PFSK-1 (cell line): ENCODE data around the gene HSD17B4.

Experiments used
- FOXP2 ChIP-seq: optimal IDR thresholded peaks from 2 replicates; pipeline ENCODE3; 2011; ENCODE audit warnings: borderline replicate concordance, control low read depth, inconsistent platforms; ENCODE audit not compliant: insufficient read depth; ENCODE audit errors: extremely low read length, extremely low read depth
- POLR2AphosphoS5 ChIP-seq: IDR thresholded peaks from 2 replicates; pipeline ENCODE4 v1.6.1; 2012; ENCODE audit warnings: low read depth, mild to moderate bottlenecking, control low read depth, low read length, moderate library complexity
- REST ChIP-seq, 2 experiments: IDR thresholded peaks; 2 replicates each; pipeline versions ENCODE4 v1.6.1 to v1.8.0; 2011 to 2012; ENCODE audit warnings: low read depth in 2 of 2, low read length in 2 of 2, control low read depth in 1 of 2, inconsistent platforms in 1 of 2, mild to moderate bottlenecking in 1 of 2, moderate library complexity in 1 of 2; ENCODE audit not compliant: insufficient read depth in 1 of 2
- SIN3A ChIP-seq: IDR thresholded peaks from 2 replicates; pipeline ENCODE4 v1.6.1; 2012; ENCODE audit warnings: mild to moderate bottlenecking, low read length, moderate library complexity, borderline replicate concordance; ENCODE audit not compliant: insufficient read depth
- TAF1 ChIP-seq: IDR thresholded peaks from 2 replicates; pipeline ENCODE4 v1.6.1; 2012; ENCODE audit warnings: low read length, control low read depth, borderline replicate concordance; ENCODE audit not compliant: insufficient read depth

DNA sequence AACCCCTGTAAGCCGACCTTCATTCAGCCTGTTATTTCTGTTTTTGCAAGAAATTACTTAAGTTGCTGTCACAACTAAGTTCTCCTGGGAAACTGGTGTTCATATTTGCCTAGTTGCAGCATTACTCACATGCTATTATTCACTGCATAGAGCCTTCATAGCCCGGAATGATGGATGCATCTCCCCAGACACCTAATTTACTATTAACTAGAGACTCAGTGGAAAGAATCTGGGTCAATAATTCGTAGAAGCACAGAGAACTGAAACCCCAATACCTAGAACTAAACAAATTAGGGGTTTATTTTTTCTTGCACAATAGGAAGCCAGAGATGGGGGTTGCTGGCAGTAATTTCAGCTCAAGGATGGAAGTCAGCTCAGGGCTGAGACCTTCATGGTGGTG, 131.4 kb downstream of the HSD17B4 start:
- TF ChIP-seq POLR2AphosphoS5: no peak
- no peak for TF ChIP-seq SIN3A
- no peak for TF ChIP-seq REST (IDR thresholded peaks at IDR 0.05; ENCODE audit: insufficient read depth in 1 of 2, low read depth in 2 of 2, low read length in 2 of 2)
- TF ChIP-seq FOXP2: no peak
- TF ChIP-seq TAF1: no peak
